ENCODE measurements around the gene INCENP.
"Not testable (repeated sequence)": the region's sequence is repeated elsewhere in the genome, so short reads cannot be mapped to it uniquely, and the experiment has no call there.

Gene INCENP

GRCh38 chr11:62171261-62171723 lies 47.5 kb downstream of the INCENP start:
- no peak for DNase-seq (ENCODE audit: low spot score)

- DNase-seq (ENCODE audit: low spot score): no peak
Observed at GRCh38 chr11:62172294-62172693, 48.5 kb downstream of the INCENP start.

GRCh38 chr11:62176766-62177165 lies 53.0 kb downstream of the INCENP start:
- no peak for DNase-seq (ENCODE audit: low spot score)

- DNase-seq (ENCODE audit: low spot score): no peak
Observed at GRCh38 chr11:62179995-62180394, 56.2 kb downstream of the INCENP start.

GRCh38 chr11:62181097-62181496 lies 57.3 kb downstream of the INCENP start:
- DNase-seq (ENCODE audit: low spot score): no peak

GRCh38 chr11:62182147-62182891 lies 58.5 kb downstream of the INCENP start:
- DNase-seq (ENCODE audit: low spot score): no peak

- no peak for DNase-seq (ENCODE audit: low spot score)
Observed at GRCh38 chr11:62186195-62186594, 62.4 kb downstream of the INCENP start.

- no peak for DNase-seq (ENCODE audit: low spot score)
Observed at GRCh38 chr11:62190011-62190410, 66.2 kb downstream of the INCENP start, which contains the start of gene SCGB1D1. Gene SCGB1D1, plus strand, starts transcription at chr11:62190216. Its CDS starts 69 bp downstream, at chr11:62190285.

GRCh38 chr11:62193952-62194351 lies 70.1 kb downstream of the INCENP start:
- no peak for DNase-seq (ENCODE audit: low spot score)

GRCh38 chr11:62195010-62195409 lies 71.2 kb downstream of the INCENP start:
- DNase-seq (ENCODE audit: low spot score): not testable (repeated sequence)

- DNase-seq (ENCODE audit: low spot score): no peak
Observed at GRCh38 chr11:62195945-62196344, 72.1 kb downstream of the INCENP start.

- not testable (repeated sequence) for DNase-seq (ENCODE audit: low spot score)
Observed at GRCh38 chr11:62197400-62197799, 73.6 kb downstream of the INCENP start.

GRCh38 chr11:62201376-62201775 lies 77.6 kb downstream of the INCENP start:
- DNase-seq (ENCODE audit: low spot score): no peak

All from left forelimb (tissue), 1 donor.